HK-2 (cell line): Measurements from ENCODE around the gene SAMD14.

Experiments
- DNase-seq: peaks from one replicate; pipeline ENCODE4 v3.0.0-alpha.2; 2018; ENCODE audit not compliant: unreplicated experiment

Gene SAMD14

GRCh38 chr17:50148226-50149090, 18.5 kb upstream of the SAMD14 start:
- DNase-seq, result peak; percentile 56

GRCh38 chr17:50147841-50148225, 17.9 kb upstream of the SAMD14 start:
- no peak for DNase-seq

DNA sequence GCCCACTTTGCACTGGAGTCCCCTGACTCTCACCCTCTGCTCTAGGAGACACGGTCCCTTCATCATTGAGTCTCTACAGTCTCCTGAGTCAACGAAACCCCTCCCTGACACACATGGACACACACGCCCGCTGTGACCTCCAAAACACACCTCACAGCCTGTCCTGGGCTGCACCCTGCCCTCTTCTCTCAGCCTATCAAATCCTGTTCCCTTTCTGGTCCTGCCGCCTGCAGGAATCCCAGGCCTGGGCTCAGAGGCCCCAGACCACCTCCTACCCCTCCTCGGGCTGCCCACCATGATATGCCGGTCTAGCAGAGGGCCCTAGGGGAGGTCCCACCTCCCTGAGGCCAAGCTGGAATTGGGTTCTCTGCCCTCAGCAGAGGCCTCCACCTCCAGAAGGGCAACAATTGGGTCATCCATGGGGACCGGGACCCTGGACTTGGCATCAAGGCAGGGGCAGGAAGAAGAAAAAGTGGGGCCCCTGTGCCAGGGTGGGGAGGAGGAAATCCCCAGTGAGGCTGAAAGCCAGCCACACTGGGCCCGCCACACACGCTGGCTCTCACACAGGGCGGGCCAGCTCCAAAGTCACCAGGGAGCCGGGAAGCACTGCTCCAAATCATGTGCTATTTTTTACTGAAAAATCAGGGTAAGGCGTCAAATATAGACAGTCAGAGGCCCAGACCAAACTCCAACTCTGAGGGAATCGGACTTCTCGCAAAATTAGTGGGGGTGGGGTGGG, 17.1 kb upstream of the SAMD14 start:
- DNase-seq, result no peak

- no peak for DNase-seq
Observed at GRCh38 chr17:50146230-50146926, 16.4 kb upstream of the SAMD14 start.

GRCh38 chr17:50145532-50146229, 15.7 kb upstream of the SAMD14 start:
- no peak for DNase-seq

DNA sequence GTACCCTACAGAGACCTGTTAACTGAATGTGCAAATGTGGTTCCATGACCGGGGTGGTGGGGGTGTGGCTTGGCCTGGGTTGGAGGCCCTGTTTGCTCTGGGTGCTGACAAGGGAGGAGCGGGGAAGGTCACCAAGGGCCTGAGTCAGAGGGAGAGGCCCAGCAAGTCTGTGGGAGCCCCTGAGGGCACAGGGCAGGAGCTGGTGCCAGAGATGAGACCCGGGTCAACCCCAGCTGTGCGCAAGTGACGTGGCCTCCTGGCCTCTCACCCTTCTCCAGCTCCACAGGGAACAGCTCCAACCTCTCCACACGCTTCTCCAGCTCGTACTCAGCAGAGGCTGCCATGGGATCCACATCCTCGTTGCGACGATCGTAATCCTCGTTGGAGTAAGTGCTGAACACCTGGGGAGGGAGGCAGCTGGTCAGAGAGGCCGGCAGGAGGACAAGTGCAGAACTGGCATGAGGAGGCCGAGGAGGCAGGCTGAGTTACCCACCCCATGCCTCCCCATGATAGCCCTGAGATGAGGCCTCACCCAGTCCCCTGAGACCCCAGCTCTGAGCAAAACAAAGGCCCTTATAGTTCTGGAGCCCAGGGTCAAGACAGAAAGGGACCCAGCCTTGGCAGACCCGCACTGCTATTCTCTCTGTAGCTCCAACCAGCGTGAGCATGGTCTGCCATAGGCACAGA, 15.0 kb upstream of the SAMD14 start:
- no peak for DNase-seq

GRCh38 chr17:50144355-50144754, 14.4 kb upstream of the SAMD14 start:
- no peak for DNase-seq

- DNase-seq, result no peak
Observed at GRCh38 chr17:50143461-50144176, 13.7 kb upstream of the SAMD14 start.

DNA sequence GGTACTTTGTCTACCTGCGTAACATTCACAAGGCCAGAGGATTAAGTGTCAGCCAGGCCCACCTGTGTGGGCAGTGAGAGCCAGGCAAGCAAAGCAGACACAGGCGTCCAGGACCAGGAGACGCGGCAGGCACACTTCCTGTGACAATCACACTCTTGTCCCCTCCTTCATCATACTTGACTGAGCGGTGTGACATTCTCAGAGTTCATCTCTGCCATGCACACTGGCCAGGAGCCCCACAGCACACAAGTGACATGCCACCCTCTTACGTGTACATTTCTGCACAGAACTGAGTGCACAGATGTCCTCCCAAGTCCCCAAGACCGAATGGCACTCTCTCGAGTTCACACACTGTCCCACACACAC, 11.8 kb upstream of the SAMD14 start:
- no peak for DNase-seq

- no peak for DNase-seq
Observed at GRCh38 chr17:50141026-50141744, 11.2 kb upstream of the SAMD14 start.

GRCh38 chr17:50139950-50140885, 10.3 kb upstream of the SAMD14 start:
- peak; percentile 75 for DNase-seq

DNA sequence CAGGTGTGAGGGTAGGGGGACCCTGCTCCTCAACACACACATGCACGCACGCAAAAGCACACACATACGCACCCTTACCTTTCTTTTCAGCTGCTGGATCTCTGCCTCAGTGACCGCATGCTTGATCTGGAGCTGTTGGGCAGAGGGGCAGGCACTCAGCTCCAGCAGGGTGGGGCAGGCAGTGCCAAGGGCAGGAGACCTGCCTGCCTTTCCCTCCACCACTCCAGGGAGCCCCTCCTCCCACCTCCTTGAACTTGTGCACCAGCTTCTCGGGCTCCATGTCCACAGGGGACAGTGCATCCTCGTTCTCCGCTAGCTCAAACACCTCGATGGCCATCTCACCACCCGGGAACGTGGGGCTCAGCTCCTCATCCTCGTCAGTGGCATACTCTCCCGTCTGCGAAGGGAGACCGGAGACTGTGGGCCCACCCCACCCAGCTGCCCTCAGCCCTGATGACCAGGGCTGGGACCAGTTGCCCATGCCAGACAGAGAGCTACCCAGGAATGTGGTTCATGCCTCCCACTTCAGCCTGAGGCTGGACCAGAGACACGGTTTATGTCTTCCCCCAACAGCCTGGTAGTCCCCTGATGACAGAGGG, 9.3 kb upstream of the SAMD14 start:
- no peak for DNase-seq

GRCh38 chr17:50137042-50137441, 7.1 kb upstream of the SAMD14 start:
- DNase-seq, result no peak

DNA sequence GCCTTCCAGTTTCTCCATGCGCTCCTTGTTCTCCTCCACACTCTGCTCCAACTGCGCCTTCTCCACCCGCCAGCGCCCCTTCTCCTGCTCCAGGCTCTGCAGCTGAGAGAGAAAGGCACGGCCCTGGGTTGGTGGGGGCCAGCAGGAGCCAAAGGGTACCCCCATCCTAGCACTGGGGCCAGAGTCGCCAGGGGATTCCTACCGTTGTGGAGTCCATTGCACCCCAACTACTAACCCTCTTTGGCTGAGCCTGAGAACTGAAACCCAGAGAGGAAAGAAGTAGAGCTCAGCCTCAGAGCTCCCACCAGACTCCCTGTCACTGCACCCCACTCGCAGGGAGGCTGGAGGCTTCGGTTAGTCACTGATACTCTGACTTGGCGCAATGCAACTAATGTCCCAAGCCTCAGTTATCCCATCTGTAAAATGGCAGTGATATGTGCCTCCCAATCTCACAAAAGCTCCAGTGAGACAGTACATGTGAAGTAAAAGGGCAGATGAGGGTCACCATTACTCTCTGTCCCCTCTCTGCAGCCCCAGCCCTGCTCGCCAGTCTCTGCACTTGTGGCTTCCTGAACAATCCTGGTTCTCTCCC, 6.2 kb upstream of the SAMD14 start:
- no peak for DNase-seq

DNA sequence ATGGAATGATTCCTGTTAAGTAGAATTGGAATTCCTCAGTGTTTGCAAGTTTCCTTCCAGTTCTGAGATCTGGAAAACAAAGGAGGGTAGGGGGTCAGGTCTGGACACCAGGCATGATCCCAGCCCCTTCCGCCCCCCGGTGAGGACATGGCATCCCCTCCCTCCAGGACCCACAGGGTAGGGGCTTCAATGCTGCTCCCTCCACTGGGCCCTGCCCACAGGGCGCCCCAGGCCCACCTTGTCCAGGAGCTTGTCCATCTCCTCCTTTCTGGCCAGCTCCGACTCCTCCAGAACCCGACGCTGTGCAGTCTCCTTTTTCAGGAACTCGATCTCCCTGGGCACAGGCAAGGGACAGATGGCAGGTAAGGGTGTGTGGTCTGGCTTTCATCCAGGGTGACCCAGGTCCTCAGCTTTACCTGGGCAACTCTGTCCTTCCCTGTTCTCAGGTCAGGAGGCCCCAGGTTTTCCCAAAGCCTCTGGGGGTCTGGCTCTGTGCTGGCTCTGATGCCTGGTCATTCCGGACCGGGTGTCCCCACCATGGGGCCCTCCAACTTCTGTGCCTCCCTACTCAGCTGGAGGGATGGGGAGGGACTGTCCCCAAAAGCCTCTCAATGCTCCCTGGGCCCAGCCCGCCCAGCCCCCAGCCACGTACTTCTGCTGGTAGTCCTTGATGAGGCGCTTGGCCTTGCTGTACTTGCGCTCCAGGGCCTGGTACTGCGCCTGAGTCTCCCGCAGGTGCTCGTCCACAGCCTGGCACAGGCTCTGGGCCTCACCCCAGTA, 5.5 kb upstream of the SAMD14 start:
- DNase-seq, result no peak

DNA sequence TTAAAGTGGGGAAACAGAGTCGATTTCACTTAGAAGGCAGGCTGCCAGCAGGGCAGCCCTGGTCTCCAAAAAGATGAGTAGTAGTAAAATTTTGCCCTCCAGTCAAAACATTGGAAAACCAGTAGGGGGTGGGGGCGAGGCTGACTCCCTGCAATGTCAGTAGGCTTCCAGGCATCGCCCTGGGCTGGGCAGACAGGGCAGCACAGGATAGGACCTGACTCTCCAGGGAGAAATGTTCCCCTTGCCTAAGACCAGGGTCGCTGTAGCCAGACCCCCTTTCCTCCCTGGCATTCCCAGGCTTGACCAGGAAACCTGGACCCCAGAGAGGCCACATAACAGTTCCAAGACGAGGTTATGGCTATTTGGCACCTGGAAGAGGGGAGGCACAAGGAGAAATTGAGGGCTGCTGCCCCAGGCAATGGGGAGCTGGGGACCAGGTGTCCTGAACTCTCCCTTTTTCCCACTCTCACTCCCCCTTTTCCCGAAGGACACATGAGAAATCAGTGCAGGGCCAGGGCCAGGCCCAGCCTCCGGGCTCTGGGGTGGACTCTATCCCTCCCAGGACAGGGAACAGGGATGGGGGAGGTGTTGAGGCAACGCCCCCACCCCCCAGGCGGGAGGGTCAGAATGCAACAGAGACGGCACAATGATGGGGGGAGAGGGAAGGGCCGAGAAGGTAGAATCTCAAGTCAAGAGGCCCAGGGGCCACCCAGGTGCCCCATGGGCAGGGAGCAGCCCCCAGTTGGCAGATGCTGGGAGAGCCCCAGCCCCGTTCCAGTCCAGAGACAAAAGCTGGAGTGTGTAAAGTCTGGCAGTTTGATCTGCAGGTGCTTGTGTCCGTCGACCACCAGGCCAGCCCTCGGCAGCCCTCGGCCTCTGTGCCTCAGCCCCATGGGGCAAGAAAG, 4.5 kb upstream of the SAMD14 start:
- no peak for DNase-seq
